GM12878 (cell line): Measurements from ENCODE around the gene OTULIN.

Experiments
- IRF4 ChIP-seq: IDR thresholded peaks from 2 replicates; pipeline ENCODE4 v1.6.1; 2011; ENCODE audit warnings: low read depth, low read length
- KAT2A ChIP-seq: conservative IDR thresholded peaks from 2 replicates; pipeline ENCODE4 v1.6.1; 2011; ENCODE audit warnings: low read depth, low read length; ENCODE audit not compliant: control insufficient read depth
- NRF1 ChIP-seq: conservative IDR thresholded peaks from 2 replicates; pipeline ENCODE4 v1.6.1; 2011; ENCODE audit warnings: mild to moderate bottlenecking, low read depth, low read length, improper control_type of control experiment
- SIN3A ChIP-seq: IDR thresholded peaks from 2 replicates; pipeline ENCODE4 v1.6.1; 2012; ENCODE audit warnings: low read depth, low read length, improper control_type of control experiment
- SMC3 ChIP-seq: IDR thresholded peaks from 2 replicates; pipeline ENCODE4 v1.6.1; 2011; ENCODE audit warnings: low read length, improper control_type of control experiment, borderline replicate concordance
- TCF3 ChIP-seq: IDR thresholded peaks from 2 replicates; pipeline ENCODE4 v1.6.1; 2012; ENCODE audit warnings: low read depth, mild to moderate bottlenecking, low read length, borderline replicate concordance; ENCODE audit not compliant: insufficient read depth
- TF ChIP-seq, protein P1 (sequence below): IDR thresholded peaks from 2 replicates; pipeline ENCODE4 v1.6.1; 2011; ENCODE audit warnings: low read depth, low read length, improper control_type of control experiment, borderline replicate concordance
- TF ChIP-seq, protein P2 (sequence below): IDR thresholded peaks from 2 replicates; pipeline ENCODE4 v1.6.1; 2011; ENCODE audit warnings: low read depth, mild to moderate bottlenecking, low read length, moderate library complexity, borderline replicate concordance; ENCODE audit errors: extremely low read depth

DNA sequence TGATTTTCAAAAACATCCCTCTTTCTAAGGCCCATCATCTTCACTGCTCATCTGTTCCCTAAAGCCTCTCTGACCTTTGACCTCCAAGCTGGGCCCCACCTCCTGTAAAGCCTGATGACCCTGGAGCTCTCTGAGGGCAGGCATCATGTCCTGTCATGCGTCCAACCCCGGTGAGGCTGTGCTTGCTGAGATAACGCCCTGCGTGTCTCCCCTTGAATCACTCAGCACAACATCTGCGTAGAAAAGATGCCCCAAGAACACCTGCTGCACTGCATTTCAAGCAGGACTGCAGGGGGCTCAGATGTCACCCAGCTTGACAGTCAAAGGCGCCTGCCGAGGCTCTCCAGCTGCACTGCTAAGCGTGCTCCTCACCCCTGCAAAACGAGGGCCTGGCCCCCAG is 78.0 kb downstream of the OTULIN start:
- no peak for TF ChIP-seq SMC3
- no peak for TF ChIP-seq TCF3
- no peak for TF ChIP-seq NRF1
- TF ChIP-seq SIN3A: no peak
- TF ChIP-seq, protein P1, sequence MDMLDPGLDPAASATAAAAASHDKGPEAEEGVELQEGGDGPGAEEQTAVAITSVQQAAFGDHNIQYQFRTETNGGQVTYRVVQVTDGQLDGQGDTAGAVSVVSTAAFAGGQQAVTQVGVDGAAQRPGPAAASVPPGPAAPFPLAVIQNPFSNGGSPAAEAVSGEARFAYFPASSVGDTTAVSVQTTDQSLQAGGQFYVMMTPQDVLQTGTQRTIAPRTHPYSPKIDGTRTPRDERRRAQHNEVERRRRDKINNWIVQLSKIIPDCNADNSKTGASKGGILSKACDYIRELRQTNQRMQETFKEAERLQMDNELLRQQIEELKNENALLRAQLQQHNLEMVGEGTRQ: no peak
- TF ChIP-seq IRF4: no peak
- TF ChIP-seq, protein P2, sequence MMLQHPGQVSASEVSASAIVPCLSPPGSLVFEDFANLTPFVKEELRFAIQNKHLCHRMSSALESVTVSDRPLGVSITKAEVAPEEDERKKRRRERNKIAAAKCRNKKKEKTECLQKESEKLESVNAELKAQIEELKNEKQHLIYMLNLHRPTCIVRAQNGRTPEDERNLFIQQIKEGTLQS: no peak
- no peak for TF ChIP-seq KAT2A
